H1 (cell line): ENCODE results near the gene TP53I3. TPM values are rescaled to one million over a fixed set of nuclear protein-coding genes. Genes with fewer than 3 reads are reported as not detected.
"Not testable (repeated sequence)": the region's sequence is repeated elsewhere in the genome, so short reads cannot be mapped to it uniquely, and the experiment has no call there.

Source experiments
- CTCF ChIA-PET: fragments of 300-600 bp; sonication (Branson Sonifier 250); formaldehyde crosslinking; loops from one replicate; lab custom pipeline; 2021; ENCODE audit not compliant: partially characterized antibody; lab: Charles Lee
- POLR2A ChIA-PET: fragments of 300-600 bp; sonication (Branson Sonifier 250); formaldehyde crosslinking; loops from one replicate; lab custom pipeline; 2021; ENCODE audit warnings: inconsistent platforms; ENCODE audit not compliant: partially characterized antibody; lab: Charles Lee
- DNase-seq, 2 experiments: peaks; one replicate each; pipeline versions ENCODE4 v3.0.0 to v3.0.0-alpha.2; 2010 to 2022; ENCODE audit warnings: low spot score in 2 of 2, low read depth in 1 of 2, mixed read lengths in 1 of 2
- FAIRE-seq: peaks from 2 replicates; lab custom pipeline; 2011; peaks lifted over from hg19 to GRCh38; lab: Jason Lieb, UNC
- H2AFZ ChIP-seq: 2 replicates; pipeline ENCODE4 v1.8.1; 2012; ENCODE audit warnings: low read length, inconsistent platforms
- H2AK5ac ChIP-seq: 2 replicates; pipeline ENCODE4 v1.6.1; 2013; ENCODE audit warnings: low read depth, low read length
- H2BK120ac ChIP-seq: replicated peaks from 2 replicates; pipeline ENCODE3; 2013; ENCODE audit warnings: low read depth, low read length, inconsistent platforms
- H2BK12ac ChIP-seq: 2 replicates; pipeline ENCODE4 v1.6.1; 2013; ENCODE audit warnings: low read depth, low read length
- H2BK15ac ChIP-seq: 2 replicates; pipeline ENCODE4 v1.6.1; 2013; ENCODE audit warnings: low read length
- H2BK20ac ChIP-seq: 2 replicates; pipeline ENCODE4 v1.6.1; 2013; ENCODE audit warnings: low read length
- H2BK5ac ChIP-seq: 2 replicates; pipeline ENCODE4 v1.6.1; 2013; ENCODE audit warnings: low read depth, low read length
- H3K14ac ChIP-seq: 2 replicates; pipeline ENCODE4 v1.6.1; 2013; ENCODE audit warnings: inconsistent platforms; ENCODE audit not compliant: insufficient read length
- H3K18ac ChIP-seq: 2 replicates; pipeline ENCODE4 v1.6.1; 2013; ENCODE audit warnings: low read length; ENCODE audit errors: extremely low read depth
- H3K23ac ChIP-seq: 2 replicates; pipeline ENCODE4 v1.6.1; 2013; ENCODE audit warnings: inconsistent platforms; ENCODE audit not compliant: insufficient read length
- H3K23me2 ChIP-seq: 2 replicates; pipeline ENCODE4 v1.6.1; 2013; ENCODE audit warnings: low read depth, low read length
- H3K27ac ChIP-seq: 2 replicates; pipeline ENCODE4 v1.6.1; 2011; ENCODE audit warnings: low read depth, low read length, inconsistent platforms
- H3K27me3 ChIP-seq, 4 experiments: replicated peaks in 1 of 4; 1 replicate in 1 of 4; 2 replicates in 3 of 4; pipeline versions ENCODE4 v1.6.1 to v1.8.1; 2011 to 2013; ENCODE audit warnings: low read length in 3 of 4, mild to moderate bottlenecking in 3 of 4, inconsistent platforms in 2 of 4, mixed read lengths in 2 of 4, moderate library complexity in 1 of 4; ENCODE audit not compliant: control insufficient read depth in 3 of 4, insufficient read depth in 3 of 4; ENCODE audit errors: extremely low read depth in 1 of 4
- H3K36me3 ChIP-seq, 4 experiments: 2 replicates each; pipeline versions ENCODE4 v1.6.1 to v1.8.1; 2011 to 2013; ENCODE audit warnings: mild to moderate bottlenecking in 4 of 4, low read length in 3 of 4, moderate library complexity in 2 of 4, control low read depth in 1 of 4, inconsistent platforms in 1 of 4; ENCODE audit not compliant: insufficient read depth in 4 of 4, control insufficient read depth in 2 of 4
- H3K4ac ChIP-seq: replicated peaks from 2 replicates; pipeline ENCODE3; 2013; ENCODE audit warnings: low read length, low read depth, mixed read lengths, inconsistent platforms; ENCODE audit not compliant: insufficient read length
- H3K4me1 ChIP-seq, 4 experiments: replicated peaks in 1 of 4; 1 replicate in 1 of 4; 2 replicates in 3 of 4; pipeline versions ENCODE4 v1.6.1 to v1.8.1; 2011 to 2013; ENCODE audit warnings: low read length in 3 of 4, inconsistent platforms in 2 of 4, mixed read lengths in 1 of 4; ENCODE audit not compliant: insufficient read depth in 4 of 4, control insufficient read depth in 3 of 4
- H3K4me2 ChIP-seq, 2 experiments: 2 replicates each; pipeline versions ENCODE4 v1.6.1 to v1.8.1; 2011 to 2013; ENCODE audit warnings: low read depth in 2 of 2, low read length in 2 of 2, control low read depth in 1 of 2, inconsistent platforms in 1 of 2, mild to moderate bottlenecking in 1 of 2; ENCODE audit not compliant: insufficient read depth in 1 of 2
- H3K4me3 ChIP-seq, 4 experiments: fragments of 200-600, 300-600 bp in 1 of 4; sonication (generic), shearing (Covaris generic), sonication (Bioruptor Twin) in 1 of 4; 2 replicates each; pipeline versions ENCODE4 v1.5.1 to v1.8.1; 2011 to 2016; ENCODE audit warnings: low read length in 4 of 4, low read depth in 3 of 4, control low read depth in 2 of 4, inconsistent platforms in 2 of 4, mild to moderate bottlenecking in 2 of 4, mixed read lengths in 1 of 4, moderate library complexity in 1 of 4; ENCODE audit not compliant: insufficient read depth in 2 of 4; ENCODE audit errors: extremely low read depth in 1 of 4
- H3K56ac ChIP-seq: replicated peaks from 2 replicates; pipeline ENCODE3; 2013; ENCODE audit warnings: low read depth, mild to moderate bottlenecking, mixed read lengths, low read length, inconsistent platforms; ENCODE audit not compliant: insufficient read length
- H3K79me1 ChIP-seq: 2 replicates; pipeline ENCODE4 v1.6.1; 2013; ENCODE audit warnings: low read depth, low read length, control low read depth
- H3K79me2 ChIP-seq, 2 experiments: 2 replicates each; pipeline versions ENCODE4 v1.6.1 to v1.8.1; 2012 to 2013; ENCODE audit warnings: low read length in 2 of 2, mild to moderate bottlenecking in 2 of 2, inconsistent platforms in 1 of 2; ENCODE audit not compliant: insufficient read depth in 2 of 2, control insufficient read depth in 1 of 2
- H3K9ac ChIP-seq, 4 experiments: replicated peaks in 1 of 4; 1 replicate in 1 of 4; 2 replicates in 3 of 4; pipeline versions ENCODE4 v1.6.1 to v1.8.1; 2011 to 2013; ENCODE audit warnings: low read depth in 3 of 4, low read length in 3 of 4, control low read depth in 2 of 4, mild to moderate bottlenecking in 2 of 4, moderate library complexity in 2 of 4, inconsistent platforms in 1 of 4; ENCODE audit errors: extremely low read depth in 1 of 4
- H3K9me3 ChIP-seq, 2 experiments: 2 replicates each; pipeline versions ENCODE4 v1.6.1 to v1.8.1; 2012 to 2013; ENCODE audit warnings: mild to moderate bottlenecking in 2 of 2, moderate library complexity in 2 of 2, control low read depth in 1 of 2, inconsistent platforms in 1 of 2, low read depth in 1 of 2, low read length in 1 of 2, mixed read lengths in 1 of 2; ENCODE audit not compliant: insufficient read depth in 2 of 2
- H4K20me1 ChIP-seq, 2 experiments: replicated peaks in 1 of 2; 2 replicates each; pipeline versions ENCODE3 to v1.8.1; 2011 to 2013; ENCODE audit warnings: inconsistent platforms in 2 of 2, low read length in 2 of 2, mild to moderate bottlenecking in 1 of 2; ENCODE audit not compliant: insufficient read depth in 2 of 2, control insufficient read depth in 1 of 2
- H4K5ac ChIP-seq: 2 replicates; pipeline ENCODE4 v1.6.1; 2013; ENCODE audit warnings: low read length, low read depth, mixed read lengths, inconsistent platforms; ENCODE audit not compliant: insufficient read length
- H4K8ac ChIP-seq: 2 replicates; pipeline ENCODE4 v1.8.0; 2013; ENCODE audit warnings: mild to moderate bottlenecking, moderate library complexity, low read length, inconsistent platforms; ENCODE audit not compliant: insufficient read depth; ENCODE audit errors: extremely low read depth
- H4K91ac ChIP-seq: replicated peaks from 2 replicates; pipeline ENCODE3; 2013; ENCODE audit warnings: low read length, mixed read lengths, inconsistent platforms; ENCODE audit not compliant: insufficient read length
- WGBS, 2 experiments: shearing (Covaris generic) in 1 of 2; methylation state at CpG; one replicate each; pipeline versions ENCODE4 v1.1.6 to v1.1.7; 2013 to 2015; ENCODE audit warnings: low lambda C conversion rate in 2 of 2, mixed read lengths in 2 of 2, inconsistent platforms in 1 of 2, low coverage in 1 of 2, missing lambda C conversion rate in 1 of 2; ENCODE audit not compliant: insufficient replicate concordance in 2 of 2, insufficient coverage in 1 of 2, insufficient read length in 1 of 2; ENCODE audit errors: extremely low coverage in 1 of 2, missing lambda C conversion rate in 1 of 2; 5-methylcytosine and 5-hydroxymethylcytosine counted together
- polyA plus RNA-seq, 7 experiments: library from polyadenylated mRNA; depleted of rRNA in 3 of 7; stranded (reverse) in 5 of 7; unstranded in 2 of 7; fragments of >200 nt in 5 of 7; fragments of 200-250 nt in 2 of 7; gene quantifications; 1 replicate in 5 of 7; 2 replicates in 1 of 7; 4 replicates in 1 of 7; pipeline versions ENCODE4 v1.2.1 to v1.2.3, GENCODE V29; 2011 to 2013; ENCODE audit warnings: missing spikeins in 2 of 7, mixed read lengths in 2 of 7
- total RNA-seq: library from RNA; stranded (reverse); fragmentation: NEBNext Ultra II Directional; extraction: Animal tissue kit (Norgen Biotek cat#: 25700); gene quantifications from 2 replicates; pipeline ENCODE4 v1.2.1, GENCODE V29; 2021

The TP53I3 gene
- total and polyA plus RNA-seq, 2 of the 8 experiments (the other 6 are each of a cell fraction or from before 2014, with no cell fraction given) = 29.4 to 34.5 TPM

DNA sequence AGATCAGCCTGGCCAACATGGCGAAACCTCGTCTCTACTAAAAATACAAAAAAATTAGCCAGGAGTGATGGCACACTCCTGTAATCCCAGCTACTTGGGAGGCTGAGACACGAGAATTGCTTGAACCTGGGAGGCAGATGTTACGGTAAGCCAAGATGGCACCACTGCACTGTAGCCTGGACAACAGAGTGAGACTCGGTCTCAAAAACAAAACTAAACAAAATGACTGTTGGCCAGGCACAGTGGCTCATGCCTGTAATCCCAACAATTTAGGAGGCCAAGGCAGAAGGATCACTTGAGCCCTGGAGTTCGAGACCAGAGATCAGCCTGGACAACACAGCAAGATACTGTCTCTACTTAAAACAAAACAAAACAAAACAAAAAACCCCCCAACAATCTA, 41.5 kb downstream of the TP53I3 start:
- H3K79me2 ChIP-seq = peaks cover 0 to 44% of the 10 kb centered on the region in 2 experiments; a peak in 3 of 4 replicates
- H3K9ac ChIP-seq = not testable (repeated sequence)

More for the DNA sequence above, 41.5 kb downstream of the TP53I3 start:
- H4K5ac ChIP-seq, H3K9me3 ChIP-seq, H2BK15ac ChIP-seq, H2BK5ac ChIP-seq, H2BK20ac ChIP-seq, H2AK5ac ChIP-seq, H3K23ac ChIP-seq, FAIRE-seq, H3K27me3 ChIP-seq, H2BK120ac ChIP-seq, H3K56ac ChIP-seq, H3K14ac ChIP-seq, H4K20me1 ChIP-seq, H3K27ac ChIP-seq, H3K4me2 ChIP-seq, POLR2A ChIA-PET, H3K79me1 ChIP-seq, DNase-seq, H3K4me1 ChIP-seq, H3K18ac ChIP-seq, H4K91ac ChIP-seq, H3K4me3 ChIP-seq, H4K8ac ChIP-seq, H2BK12ac ChIP-seq, H2AFZ ChIP-seq, H3K23me2 ChIP-seq, H3K4ac ChIP-seq: not testable (repeated sequence)
- H3K36me3 ChIP-seq = peaks cover 8 to 12% (median 11%) of the 10 kb centered on the region in 4 experiments
- WGBS, 2 experiments = 98% methylated on average over 6 of the region's 6 CpGs; no CpG with 5 or more reads in 1 of the 2 experiments
- CTCF ChIA-PET = interaction anchor here (1.8 kb wide), 1 partner anchor 23 kb away, joined by 7 read pairs; no protein-coding TSS in a partner anchor
